Activated T-helper 2 cell treated with anti-CD3 and anti-CD28 coated beads, Interferon-gamma antibody, Interleukin-2, Interleukin-4, amounts not matched to agents 10 μg/mL and 5 μg/mL and 100 μg/mL, durations not matched to agents 14 hours and 24 hours and 36 hours (primary cell): ENCODE measurements around the gene PTPRN2. TPM values are rescaled to one million over a fixed set of nuclear protein-coding genes. Genes with fewer than 3 reads are reported as not detected.

Experiments used
- DNase-seq: peaks from one replicate; pipeline ENCODE4 v3.0.0; 2021; ENCODE audit warnings: low spot score
- H3K27ac Mint-ChIP-seq: one replicate; pipeline ENCODE4 v1.8.0; 2021; ENCODE audit warnings: mixed read lengths
- H3K27me3 Mint-ChIP-seq: one replicate; pipeline ENCODE4 v1.8.0; 2021; ENCODE audit warnings: low read depth, mixed read lengths
- H3K36me3 Mint-ChIP-seq: one replicate; pipeline ENCODE4 v1.8.0; 2021; ENCODE audit warnings: low read depth, mixed read lengths
- H3K4me1 Mint-ChIP-seq: one replicate; pipeline ENCODE4 v1.8.0; 2021; ENCODE audit warnings: low read depth, mixed read lengths
- H3K4me3 Mint-ChIP-seq: one replicate; pipeline ENCODE4 v1.8.0; 2021; ENCODE audit warnings: low read depth, mild to moderate bottlenecking, moderate library complexity, mixed read lengths
- H3K9me3 Mint-ChIP-seq: one replicate; pipeline ENCODE4 v1.8.0; 2021; ENCODE audit warnings: mixed read lengths
- intact Hi-C: fragments of 100-400 bp; cut with micrococcal nuclease; formaldehyde crosslinking; loops from one replicate; pipeline ENCODE4 v1.15.1; 2023
- total RNA-seq: library from RNA; stranded (reverse); gene quantifications from 2 replicates; pipeline ENCODE4 v1.2.3, GENCODE V29; 2022

PTPRN2 gene
- total RNA-seq, 1 donor from 2014 or later = 1.3 TPM

- no peak overlapping the region for H3K4me3 Mint-ChIP-seq
- no peaks in the 10 kb centered on the region for H3K36me3 Mint-ChIP-seq
- peaks cover 19% of the 10 kb centered on the region for H3K9me3 Mint-ChIP-seq
- intact Hi-C loops = no loop called here
- no peaks in the 10 kb centered on the region for H3K4me1 Mint-ChIP-seq
- H3K27ac Mint-ChIP-seq = no peak overlapping the region
- no peak for DNase-seq
- no peaks in the 10 kb centered on the region for H3K27me3 Mint-ChIP-seq
These were observed 343.2 kb downstream of the PTPRN2 start for GRCh38 chr7:158244430-158244829.

GRCh38 chr7:158241919-158242318 is 345.7 kb downstream of the PTPRN2 start:
- no peaks in the 10 kb centered on the region for H3K27me3 Mint-ChIP-seq

GRCh38 chr7:158240801-158241200 is 346.8 kb downstream of the PTPRN2 start:
- Mint-ChIP-seq H3K27ac (no peak overlapping the region), H3K27me3 (no peaks in the 10 kb centered on the region), H3K36me3 (no peaks in the 10 kb centered on the region), H3K4me1 (no peaks in the 10 kb centered on the region), H3K9me3 (peaks cover 10% of the 10 kb centered on the region), H3K4me3 (no peak overlapping the region)
- intact Hi-C loops = no loop called here
- DNase-seq = no peak

More at GRCh38 chr7:158241919-158242318, 345.7 kb downstream of the PTPRN2 start:
- no peaks in the 10 kb centered on the region for H3K4me1 Mint-ChIP-seq
- H3K36me3 Mint-ChIP-seq = no peaks in the 10 kb centered on the region
- intact Hi-C loops = no loop called here
- H3K27ac Mint-ChIP-seq = no peak overlapping the region
- no peak overlapping the region for H3K4me3 Mint-ChIP-seq
- DNase-seq = no peak
- H3K9me3 Mint-ChIP-seq = peaks cover 18% of the 10 kb centered on the region

- no peaks in the 10 kb centered on the region for H3K36me3 Mint-ChIP-seq
- H3K4me3 Mint-ChIP-seq = no peak overlapping the region
- H3K4me1 Mint-ChIP-seq = no peaks in the 10 kb centered on the region
- intact Hi-C loops = no loop called here
- no peaks in the 10 kb centered on the region for H3K27me3 Mint-ChIP-seq
- no peak for DNase-seq
- H3K9me3 Mint-ChIP-seq = peaks cover 18% of the 10 kb centered on the region
- no peak overlapping the region for H3K27ac Mint-ChIP-seq
These were observed 348.2 kb downstream of the PTPRN2 start for GRCh38 chr7:158239290-158239981.

- Mint-ChIP-seq H3K36me3 (no peaks in the 10 kb centered on the region), H3K27me3 (no peaks in the 10 kb centered on the region), H3K27ac (no peak overlapping the region), H3K4me1 (no peaks in the 10 kb centered on the region), H3K4me3 (no peak overlapping the region), H3K9me3 (peaks cover 25% of the 10 kb centered on the region)
- DNase-seq = no peak
- intact Hi-C loops = no loop called here
These were observed 348.9 kb downstream of the PTPRN2 start for GRCh38 chr7:158238616-158239289.

- H3K36me3 Mint-ChIP-seq = no peaks in the 10 kb centered on the region
- H3K4me1 Mint-ChIP-seq = no peaks in the 10 kb centered on the region
- intact Hi-C loops = no loop called here
- H3K27ac Mint-ChIP-seq = no peak overlapping the region
- no peak for DNase-seq
- H3K27me3 Mint-ChIP-seq = no peaks in the 10 kb centered on the region
- H3K4me3 Mint-ChIP-seq = no peak overlapping the region
- peaks cover 27% of the 10 kb centered on the region for H3K9me3 Mint-ChIP-seq
These were observed 349.8 kb downstream of the PTPRN2 start for GRCh38 chr7:158237672-158238335.

- Mint-ChIP-seq H3K36me3 (no peaks in the 10 kb centered on the region), H3K27me3 (no peaks in the 10 kb centered on the region), H3K4me1 (no peaks in the 10 kb centered on the region), H3K9me3 (peaks cover 34% of the 10 kb centered on the region), H3K27ac (no peak overlapping the region), H3K4me3 (no peak overlapping the region)
- intact Hi-C loops = no loop called here
- no peak for DNase-seq
These were observed 351.2 kb downstream of the PTPRN2 start for GRCh38 chr7:158236400-158236799.

GRCh38 chr7:158235862-158236261 is 351.8 kb downstream of the PTPRN2 start:
- Mint-ChIP-seq H3K36me3 (no peaks in the 10 kb centered on the region), H3K9me3 (peaks cover 34% of the 10 kb centered on the region), H3K27me3 (no peaks in the 10 kb centered on the region), H3K4me3 (no peak overlapping the region), H3K27ac (no peak overlapping the region), H3K4me1 (no peaks in the 10 kb centered on the region)
- DNase-seq = no peak
- intact Hi-C loops = no loop called here

- intact Hi-C loops = no loop called here
- Mint-ChIP-seq H3K4me3 (no peak overlapping the region), H3K27me3 (no peaks in the 10 kb centered on the region), H3K27ac (no peak overlapping the region), H3K9me3 (peaks cover 43% of the 10 kb centered on the region), H3K4me1 (no peaks in the 10 kb centered on the region), H3K36me3 (no peaks in the 10 kb centered on the region)
- DNase-seq = no peak
These were observed 357.7 kb downstream of the PTPRN2 start for GRCh38 chr7:158229945-158230344.

GRCh38 chr7:158228986-158229385 is 358.6 kb downstream of the PTPRN2 start:
- intact Hi-C loops = no loop called here
- Mint-ChIP-seq H3K4me1 (no peaks in the 10 kb centered on the region), H3K27me3 (no peaks in the 10 kb centered on the region), H3K36me3 (no peaks in the 10 kb centered on the region), H3K27ac (no peak overlapping the region), H3K4me3 (no peak overlapping the region), H3K9me3 (peaks cover 38% of the 10 kb centered on the region)
- DNase-seq = no peak

GRCh38 chr7:158228131-158228530 is 359.5 kb downstream of the PTPRN2 start:
- no peaks in the 10 kb centered on the region for H3K27me3 Mint-ChIP-seq
- DNase-seq = no peak
- intact Hi-C loops = no loop called here

GRCh38 chr7:158227258-158227984 is 360.2 kb downstream of the PTPRN2 start:
- Mint-ChIP-seq H3K36me3 (no peaks in the 10 kb centered on the region), H3K9me3 (peaks cover 33% of the 10 kb centered on the region), H3K4me3 (no peak overlapping the region), H3K27me3 (no peaks in the 10 kb centered on the region), H3K27ac (no peak overlapping the region), H3K4me1 (no peaks in the 10 kb centered on the region)
- no peak for DNase-seq
- intact Hi-C loops = no loop called here

More at GRCh38 chr7:158228131-158228530, 359.5 kb downstream of the PTPRN2 start:
- Mint-ChIP-seq H3K36me3 (no peaks in the 10 kb centered on the region), H3K4me1 (no peaks in the 10 kb centered on the region), H3K4me3 (no peak overlapping the region), H3K27ac (no peak overlapping the region), H3K9me3 (peaks cover 33% of the 10 kb centered on the region)
